ENCODE data around the gene RIN3.

The RIN3 gene

GRCh38 chr14:92694807-92695206 lies 181.2 kb downstream of the RIN3 start:
- no peak for FAIRE-seq

GRCh38 chr14:92695562-92695961 lies 182.0 kb downstream of the RIN3 start:
- TF ChIP-seq CTCF (IDR thresholded peaks at IDR 0.05; ENCODE audit: insufficient read depth, missing control alignments) = no peak
- DNase-seq (ENCODE audit: insufficient read length, low spot score) = no peak
- FAIRE-seq = no peak

More at GRCh38 chr14:92694807-92695206, 181.2 kb downstream of the RIN3 start:
- no peak for DNase-seq (ENCODE audit: insufficient read length, low spot score)
- no peak for TF ChIP-seq CTCF (IDR thresholded peaks at IDR 0.05; ENCODE audit: insufficient read depth, missing control alignments)

GRCh38 chr14:92696366-92696765 lies 182.8 kb downstream of the RIN3 start:
- no peak for FAIRE-seq
- DNase-seq (ENCODE audit: insufficient read length, low spot score) = no peak
- TF ChIP-seq CTCF (IDR thresholded peaks at IDR 0.05; ENCODE audit: insufficient read depth, missing control alignments) = no peak

GRCh38 chr14:92698393-92698792 lies 184.8 kb downstream of the RIN3 start:
- TF ChIP-seq CTCF (IDR thresholded peaks at IDR 0.05; ENCODE audit: insufficient read depth, missing control alignments) = no peak
- DNase-seq (ENCODE audit: insufficient read length, low spot score) (no peak), FAIRE-seq (no peak)

GRCh38 chr14:92701826-92702225 lies 188.2 kb downstream of the RIN3 start:
- no peak for TF ChIP-seq CTCF (IDR thresholded peaks at IDR 0.05; ENCODE audit: insufficient read depth, missing control alignments)
- DNase-seq (ENCODE audit: insufficient read length, low spot score) (no peak), FAIRE-seq (no peak)

- DNase-seq (ENCODE audit: insufficient read length, low spot score) (no peak), FAIRE-seq (no peak)
- TF ChIP-seq CTCF (IDR thresholded peaks at IDR 0.05; ENCODE audit: insufficient read depth, missing control alignments) = no peak
Observed at GRCh38 chr14:92702441-92702918, 188.9 kb downstream of the RIN3 start.

GRCh38 chr14:92703516-92703915 lies 189.9 kb downstream of the RIN3 start:
- FAIRE-seq (no peak), DNase-seq (ENCODE audit: insufficient read length, low spot score) (no peak)
- no peak for TF ChIP-seq CTCF (IDR thresholded peaks at IDR 0.05; ENCODE audit: insufficient read depth, missing control alignments)

Data from D721Med (cell line).